Tibial artery (tissue), 4 donors: ENCODE measurements around the gene CUX1.

Source experiments
- DNase-seq, 2 donors: peaks; one replicate each; pipeline ENCODE4 v3.0.0-alpha.2; 2019
- H3K27ac ChIP-seq, 2 donors: fragments of 200-600 bp; sonication (generic) in 1 of 2; 1 replicate in 1 of 2; 2 replicates in 1 of 2; pipeline ENCODE4 v1.5.1; 2018 to 2019; ENCODE audit warnings: mild to moderate bottlenecking in 1 of 2
- H3K27me3 ChIP-seq, 2 donors: fragments of 200-600 bp; sonication (generic) in 1 of 2; one replicate each; pipeline versions ENCODE4 v1.5.1 to v1.6.0; 2016 to 2019
- H3K36me3 ChIP-seq, 3 donors: fragments of 200-600 bp; sonication (generic) in 2 of 3; one replicate each; pipeline ENCODE4 v1.5.1; 2016 to 2019; ENCODE audit warnings: mild to moderate bottlenecking in 2 of 3
- H3K4me1 ChIP-seq, 4 donors: fragments of 200-600 bp; sonication (generic) in 2 of 4; 1 replicate in 3 of 4; 2 replicates in 1 of 4; pipeline ENCODE4 v1.5.1; 2016 to 2019
- H3K4me3 ChIP-seq, 2 donors: fragments of 200-600 bp; sonication (generic) in 1 of 2; 1 replicate in 1 of 2; 2 replicates in 1 of 2; pipeline ENCODE4 v1.5.1; 2018 to 2019; ENCODE audit warnings: mild to moderate bottlenecking in 2 of 2
- H3K9me3 ChIP-seq, 3 donors: fragments of 200-600 bp; sonication (generic) in 1 of 3; one replicate each; pipeline ENCODE4 v1.5.1; 2016 to 2019
- intact Hi-C: fragments of 100-400 bp; cut with DNase I; formaldehyde crosslinking; loops from one replicate; pipeline ENCODE4 v1.15.0; 2023; ENCODE audit warnings: low total_unique reads
- TF ChIP-seq, protein P1 (sequence below), 2 experiments: fragments of 200-600 bp in 1 of 2; fragments of 450-650 bp in 1 of 2; IDR thresholded peaks; one replicate each; pipeline ENCODE4 v1.5.1; 2017 to 2019; ENCODE audit warnings: antibody characterized with exemption in 2 of 2, mild to moderate bottlenecking in 1 of 2, moderate library complexity in 1 of 2

Gene CUX1

DNA sequence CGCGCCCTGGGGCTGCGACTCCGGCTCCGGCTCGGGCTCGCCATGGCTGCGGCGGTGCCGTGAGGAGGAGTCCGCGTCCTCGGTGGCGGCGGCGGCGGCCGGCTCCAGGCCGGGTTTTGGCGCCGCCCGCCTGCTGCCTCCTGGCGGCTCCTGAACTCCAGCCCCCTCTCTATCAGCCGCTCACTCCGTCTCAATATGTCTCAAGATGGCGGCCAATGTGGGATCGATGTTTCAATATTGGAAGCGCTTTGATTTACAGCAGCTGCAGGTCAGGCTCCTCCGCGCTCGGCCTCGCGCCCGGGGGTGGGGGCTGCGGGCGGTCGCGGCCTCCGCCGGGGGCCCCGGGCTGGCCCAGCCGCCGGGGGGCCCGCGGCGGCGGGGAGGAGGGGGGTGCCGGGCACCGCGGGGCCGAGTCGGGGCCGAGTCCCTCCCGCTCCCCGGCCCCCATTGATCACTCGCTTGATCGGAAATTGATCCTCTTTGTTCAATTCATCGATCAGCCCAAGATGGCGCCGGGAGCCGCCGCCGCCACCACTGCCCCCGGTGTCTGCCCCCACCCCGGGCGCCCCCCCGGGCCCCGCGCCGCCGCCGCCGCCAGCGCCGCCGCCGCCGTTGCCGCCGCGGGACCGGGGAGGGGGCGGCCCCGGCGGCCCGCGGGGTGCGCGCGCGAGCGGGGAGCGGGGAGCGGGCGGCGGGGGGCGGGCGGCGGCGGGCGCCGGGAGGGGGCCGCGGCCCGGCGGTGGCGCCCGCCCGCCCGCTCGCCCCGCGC, 1.4 kb upstream of the CUX1 start:
- Histone ChIP-seq H3K4me1 (peaks cover 0 to 32% (median 12%) of the 10 kb centered on the region in 4 donors), H3K4me3 (peak overlapping the region; percentile 92), H3K27ac (peak overlapping the region; percentile 67 to 70), H3K27me3 (no peaks in the 10 kb centered on the region), H3K9me3 (no peaks in the 10 kb centered on the region), H3K36me3 (no peaks in the 10 kb centered on the region)
- TF ChIP-seq, protein P1, sequence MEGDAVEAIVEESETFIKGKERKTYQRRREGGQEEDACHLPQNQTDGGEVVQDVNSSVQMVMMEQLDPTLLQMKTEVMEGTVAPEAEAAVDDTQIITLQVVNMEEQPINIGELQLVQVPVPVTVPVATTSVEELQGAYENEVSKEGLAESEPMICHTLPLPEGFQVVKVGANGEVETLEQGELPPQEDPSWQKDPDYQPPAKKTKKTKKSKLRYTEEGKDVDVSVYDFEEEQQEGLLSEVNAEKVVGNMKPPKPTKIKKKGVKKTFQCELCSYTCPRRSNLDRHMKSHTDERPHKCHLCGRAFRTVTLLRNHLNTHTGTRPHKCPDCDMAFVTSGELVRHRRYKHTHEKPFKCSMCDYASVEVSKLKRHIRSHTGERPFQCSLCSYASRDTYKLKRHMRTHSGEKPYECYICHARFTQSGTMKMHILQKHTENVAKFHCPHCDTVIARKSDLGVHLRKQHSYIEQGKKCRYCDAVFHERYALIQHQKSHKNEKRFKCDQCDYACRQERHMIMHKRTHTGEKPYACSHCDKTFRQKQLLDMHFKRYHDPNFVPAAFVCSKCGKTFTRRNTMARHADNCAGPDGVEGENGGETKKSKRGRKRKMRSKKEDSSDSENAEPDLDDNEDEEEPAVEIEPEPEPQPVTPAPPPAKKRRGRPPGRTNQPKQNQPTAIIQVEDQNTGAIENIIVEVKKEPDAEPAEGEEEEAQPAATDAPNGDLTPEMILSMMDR (IDR thresholded peaks at IDR 0.05): peak; percentile 8 to 34
- peak; percentile 70 to 82 for DNase-seq
- intact Hi-C loops: loop anchor here (2.0 to 5.0 kb wide), 3 partner anchors 121 to 309 kb away; no protein-coding TSS in a partner anchor

DNA sequence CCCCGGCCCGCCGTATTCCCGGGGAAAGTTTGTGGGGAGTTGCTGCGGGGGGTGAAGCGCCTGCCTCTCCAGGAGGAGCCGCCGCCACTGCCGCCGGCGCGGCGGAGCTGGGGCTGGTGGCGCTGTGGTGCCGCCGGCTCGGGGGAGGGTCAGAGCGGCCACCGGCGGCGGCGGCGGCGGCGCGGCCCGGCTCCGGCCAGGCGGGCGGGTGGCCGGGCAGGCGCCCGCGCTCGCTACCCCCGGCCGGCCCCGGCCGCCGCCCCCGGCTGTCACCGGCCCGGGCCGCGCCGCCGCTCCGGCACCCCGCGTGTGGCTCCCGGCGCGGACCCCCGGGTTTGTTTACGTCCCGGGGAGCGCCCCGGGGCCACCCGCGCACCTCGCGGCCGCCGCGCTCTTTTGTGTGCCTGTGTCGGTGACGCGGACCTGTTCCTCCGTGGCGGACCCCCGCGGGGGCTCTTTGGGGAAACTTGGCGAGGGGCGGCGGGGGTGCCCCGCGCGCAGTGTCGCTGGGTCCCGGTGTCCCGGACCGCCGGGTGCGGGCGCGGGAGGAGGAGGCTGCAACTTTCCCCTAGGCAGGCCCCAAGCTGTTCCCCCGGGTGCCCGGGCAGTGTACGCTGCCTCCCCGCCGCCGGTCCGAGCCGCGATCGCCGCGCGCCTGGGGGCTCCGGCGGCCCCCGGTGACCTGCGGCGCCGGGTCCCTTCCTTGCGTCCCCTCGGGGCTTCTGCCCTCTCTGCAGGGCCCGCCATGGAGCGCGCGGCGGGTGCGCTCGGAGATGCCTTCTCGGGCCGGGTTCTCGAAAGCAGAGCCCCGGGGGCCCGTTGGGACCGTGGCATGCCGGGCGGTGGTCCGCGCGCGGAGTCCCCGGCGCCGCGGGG, 593 bp upstream of the CUX1 start:
- H3K36me3 ChIP-seq: no peaks in the 10 kb centered on the region
- H3K9me3 ChIP-seq: no peaks in the 10 kb centered on the region
- intact Hi-C loops: loop anchor here (2.0 to 5.0 kb wide), 2 partner anchors 120 to 308 kb away; no protein-coding TSS in a partner anchor
- H3K27ac ChIP-seq: peak overlapping the region; percentile 77 to 79
- peak overlapping the region; percentile 92 for H3K4me3 ChIP-seq
- H3K27me3 ChIP-seq: no peaks in the 10 kb centered on the region
- DNase-seq: peak; percentile 33 to 74
- H3K4me1 ChIP-seq: peaks cover 0 to 32% (median 12%) of the 10 kb centered on the region in 4 donors
- TF ChIP-seq, protein P1 (IDR thresholded peaks at IDR 0.05): no peak

DNA sequence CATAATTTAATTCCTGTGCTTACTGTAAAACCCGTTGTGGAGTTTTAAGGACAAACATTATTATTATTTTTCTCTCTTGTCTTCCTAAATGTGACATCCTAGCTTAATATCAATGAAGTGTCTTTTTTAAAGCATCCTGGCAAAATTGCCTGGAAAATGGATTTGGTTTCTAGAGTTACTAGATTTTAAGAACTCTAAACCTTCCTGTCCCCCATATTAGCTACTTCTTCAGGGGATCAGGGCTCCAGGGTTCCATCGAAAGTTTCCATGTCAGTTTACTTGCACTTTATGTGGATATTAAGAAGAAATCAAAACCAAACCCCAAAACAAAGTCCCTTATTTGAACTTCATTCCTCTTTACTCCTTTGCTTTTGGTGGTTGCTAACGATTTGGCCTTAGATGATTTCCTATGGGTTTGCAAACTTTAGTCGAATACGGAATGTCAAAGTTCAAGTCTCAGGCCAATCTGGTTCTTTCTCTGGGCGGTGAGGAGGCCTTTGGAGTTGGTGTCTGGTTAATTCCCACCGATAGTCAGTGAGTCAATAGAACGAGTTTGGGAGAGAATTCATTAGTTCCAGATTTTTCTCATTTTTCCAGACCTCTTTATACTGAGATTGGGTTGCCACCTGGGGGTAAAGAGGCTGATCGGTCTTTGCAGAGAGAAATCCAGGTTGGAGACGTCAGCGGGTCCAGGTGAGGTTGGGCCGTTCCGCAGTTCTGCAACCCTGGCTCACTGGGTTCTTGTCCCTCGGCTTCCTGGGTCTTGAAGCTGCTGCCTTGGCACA, 1.1 kb downstream of the CUX1 start:
- Histone ChIP-seq H3K4me3 (peak overlapping the region; percentile 92), H3K4me1 (peaks cover 0 to 31% (median 17%) of the 10 kb centered on the region in 4 donors), H3K27me3 (no peaks in the 10 kb centered on the region), H3K27ac (peak overlapping the region in 1 of 2 donors; percentile 79), H3K36me3 (no peaks in the 10 kb centered on the region), H3K9me3 (no peaks in the 10 kb centered on the region)
- intact Hi-C loops: loop anchor here (5.0 kb wide), 1 partner anchor 119 kb away; no protein-coding TSS in a partner anchor
- TF ChIP-seq, protein P1 (IDR thresholded peaks at IDR 0.05): no peak
- DNase-seq: no peak

DNA sequence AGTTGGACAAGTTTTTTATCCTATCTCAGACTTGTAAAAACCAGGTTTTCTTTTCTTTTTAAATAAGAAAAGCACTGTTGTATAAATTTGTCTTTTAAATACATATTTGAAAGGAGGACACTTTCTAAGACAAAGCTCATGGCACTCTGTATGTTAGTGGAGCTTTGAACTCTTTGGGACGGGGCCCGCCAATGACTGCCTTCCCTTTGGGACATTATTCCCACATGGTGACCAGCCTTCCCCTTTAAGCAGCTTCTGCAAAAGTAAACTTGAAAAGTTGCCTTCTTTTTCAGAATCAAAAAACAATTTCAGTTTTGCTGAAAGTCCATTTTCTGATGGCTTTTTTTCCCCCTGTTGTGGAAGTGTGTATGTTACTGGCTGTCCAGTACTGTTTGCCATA, 1.8 kb downstream of the CUX1 start:
- no peaks in the 10 kb centered on the region for H3K36me3 ChIP-seq
- H3K4me3 ChIP-seq: no peak overlapping the region
- no peaks in the 10 kb centered on the region for H3K9me3 ChIP-seq
- H3K27me3 ChIP-seq: no peaks in the 10 kb centered on the region
- peaks cover 0 to 31% (median 15%) of the 10 kb centered on the region in 4 donors for H3K4me1 ChIP-seq
- TF ChIP-seq, protein P1 (IDR thresholded peaks at IDR 0.05): no peak
- H3K27ac ChIP-seq: peak overlapping the region in 1 of 2 donors; percentile 79
- no peak for DNase-seq
- intact Hi-C loops: loop anchor here (5.0 kb wide), 1 partner anchor 118 kb away; no protein-coding TSS in a partner anchor
